CD14-positive monocyte (primary cell): ENCODE measurements around the gene WDR38. TPM values are rescaled to one million over a fixed set of nuclear protein-coding genes. Genes with fewer than 3 reads are reported as not detected.
A peak's percentile ranks its signal among the peaks of the same experiment; 100 is the strongest.

Experiments
- DNase-seq, 3 donors: peaks; one replicate each; pipeline ENCODE4 v3.0.0-alpha.2; 2011 to 2022
- H2AFZ ChIP-seq: 2 replicates; pipeline ENCODE4 v1.6.0; 2012; ENCODE audit warnings: mild to moderate bottlenecking, low read depth, low read length, inconsistent platforms; ENCODE audit not compliant: insufficient read depth, poor library complexity, severe bottlenecking
- H3K27ac ChIP-seq, 2 donors: 1 replicate in 1 of 2; 2 replicates in 1 of 2; pipeline ENCODE4 v1.5.1; 2012 to 2013; ENCODE audit warnings: low read length in 2 of 2, control low read depth in 1 of 2, inconsistent platforms in 1 of 2, low read depth in 1 of 2, mild to moderate bottlenecking in 1 of 2
- H3K27me3 ChIP-seq, 2 donors: one replicate each; pipeline versions ENCODE4 v1.6.0 to v1.6.1; 2011 to 2013; ENCODE audit warnings: low read length in 2 of 2; ENCODE audit not compliant: control insufficient read depth in 2 of 2, insufficient read depth in 2 of 2
- H3K36me3 ChIP-seq, 2 donors: replicated peaks in 1 of 2; 1 replicate in 1 of 2; 2 replicates in 1 of 2; pipeline versions ENCODE4 v1.5.1 to v1.6.1; 2012 to 2013; ENCODE audit warnings: low read length in 2 of 2, control low read depth in 1 of 2, inconsistent platforms in 1 of 2, mild to moderate bottlenecking in 1 of 2; ENCODE audit not compliant: insufficient read depth in 2 of 2, control insufficient read depth in 1 of 2
- H3K4me1 ChIP-seq, 2 donors: 1 replicate in 1 of 2; 2 replicates in 1 of 2; pipeline versions ENCODE4 v1.5.1 to v1.6.1; 2012 to 2013; ENCODE audit warnings: low read length in 2 of 2, control low read depth in 1 of 2, inconsistent platforms in 1 of 2, mild to moderate bottlenecking in 1 of 2, moderate library complexity in 1 of 2; ENCODE audit not compliant: insufficient read depth in 2 of 2, control insufficient read depth in 1 of 2
- H3K4me2 ChIP-seq: replicated peaks from 2 replicates; pipeline ENCODE3; 2012; ENCODE audit warnings: low read length, moderate library complexity, mild to moderate bottlenecking; ENCODE audit not compliant: poor library complexity, severe bottlenecking; ENCODE audit errors: extremely low read depth
- H3K4me3 ChIP-seq, 3 experiments: fragments of 200-600 bp in 1 of 3; sonication (generic) in 1 of 3; replicated peaks in 1 of 3; 1 replicate in 2 of 3; 2 replicates in 1 of 3; pipeline ENCODE4 v1.5.1; 2011 to 2013; ENCODE audit warnings: low read length in 3 of 3, mild to moderate bottlenecking in 3 of 3, control low read depth in 2 of 3, low read depth in 2 of 3, inconsistent platforms in 1 of 3, moderate library complexity in 1 of 3
- H3K79me2 ChIP-seq: 2 replicates; pipeline ENCODE4 v1.6.0; 2012; ENCODE audit warnings: mild to moderate bottlenecking, control low read depth, inconsistent platforms, low read length, moderate library complexity; ENCODE audit not compliant: insufficient read depth
- H3K9ac ChIP-seq: 2 replicates; pipeline ENCODE4 v1.6.0; 2017; ENCODE audit warnings: low read length, mild to moderate bottlenecking; ENCODE audit not compliant: insufficient read depth, poor library complexity, severe bottlenecking
- H3K9me3 ChIP-seq, 2 donors: replicated peaks in 1 of 2; 1 replicate in 1 of 2; 2 replicates in 1 of 2; pipeline versions ENCODE4 v1.5.1 to v1.6.1; 2012 to 2013; ENCODE audit warnings: low read length in 2 of 2, control low read depth in 1 of 2; ENCODE audit not compliant: control insufficient read depth in 1 of 2, insufficient read depth in 1 of 2
- H4K20me1 ChIP-seq: 2 replicates; pipeline ENCODE4 v1.6.0; 2012; ENCODE audit warnings: mild to moderate bottlenecking, low read length, control low read depth, moderate library complexity; ENCODE audit not compliant: insufficient read depth
- H3K27ac Mint-ChIP-seq, 7 donors: one replicate each; pipeline ENCODE4 v1.8.0; 2020; ENCODE audit warnings: mild to moderate bottlenecking in 7 of 7, mixed read lengths in 7 of 7, moderate library complexity in 6 of 7, inconsistent platforms in 2 of 7
- H3K27me3 Mint-ChIP-seq, 3 donors: one replicate each; pipeline ENCODE4 v1.8.0; 2021 to 2022; ENCODE audit warnings: low read depth in 3 of 3, mild to moderate bottlenecking in 3 of 3, mixed read lengths in 3 of 3, moderate library complexity in 3 of 3, inconsistent platforms in 1 of 3
- H3K36me3 Mint-ChIP-seq, 2 donors: one replicate each; pipeline ENCODE4 v1.8.0; 2020; ENCODE audit warnings: mixed read lengths in 2 of 2, inconsistent platforms in 1 of 2, mild to moderate bottlenecking in 1 of 2
- H3K4me1 Mint-ChIP-seq: one replicate; pipeline ENCODE4 v1.8.0; 2020; ENCODE audit warnings: mild to moderate bottlenecking, mixed read lengths
- H3K4me3 Mint-ChIP-seq, 2 donors: one replicate each; pipeline ENCODE4 v1.8.0; 2020; ENCODE audit warnings: mild to moderate bottlenecking in 2 of 2, mixed read lengths in 2 of 2, moderate library complexity in 1 of 2
- H3K9me3 Mint-ChIP-seq, 7 donors: one replicate each; pipeline ENCODE4 v1.8.0; 2020 to 2022; ENCODE audit warnings: mixed read lengths in 7 of 7, mild to moderate bottlenecking in 6 of 7, moderate library complexity in 6 of 7, inconsistent platforms in 2 of 7
- WGBS: methylation state at CpG from one replicate; pipeline ENCODE4 v1.1.5; 2013; ENCODE audit warnings: missing lambda C conversion rate; ENCODE audit not compliant: insufficient coverage; 5-methylcytosine and 5-hydroxymethylcytosine counted together
- intact Hi-C, 2 donors: fragments of 100-400 bp; cut with micrococcal nuclease; formaldehyde crosslinking; loops; one replicate each; pipeline versions ENCODE4 v1.15.0 to v1.15.1; 2023
- polyA plus RNA-seq, 3 donors: library from polyadenylated mRNA; depleted of rRNA in 1 of 3; unstranded in 2 of 3; stranded (reverse) in 1 of 3; fragments of 300-500 nt in 2 of 3; fragments of >200 nt in 1 of 3; fragmentation: Illumina TruSeq in 2 of 3; gene quantifications; 1 replicate in 2 of 3; 2 replicates in 1 of 3; pipeline ENCODE4 v1.2.3, GENCODE V29; 2012 to 2021
- TF ChIP-seq, protein P1 (sequence below): fragments of 200-600 bp; IDR thresholded peaks from one replicate; pipeline ENCODE4 v1.8.0; 2022; ENCODE audit warnings: antibody characterized with exemption, mild to moderate bottlenecking

The WDR38 gene
- polyA plus RNA-seq, 3 donors, result not detected

GRCh38 chr9:124890179-124890578, 36.9 kb downstream of the WDR38 start:
- H3K4me2 ChIP-seq, result no peak overlapping the region
- H3K4me3 Mint-ChIP-seq, result no peak overlapping the region
- H4K20me1 ChIP-seq, result no peaks in the 10 kb centered on the region
- no peaks in the 10 kb centered on the region for H3K4me1 Mint-ChIP-seq
- DNase-seq, result no peak
- peaks cover 0 to 1% (median 0%) of the 10 kb centered on the region in 3 donors for H3K27me3 Mint-ChIP-seq
- intact Hi-C loops, result no loop called here
- H3K4me1 ChIP-seq, result no peaks in the 10 kb centered on the region
- no peak overlapping the region for H2AFZ ChIP-seq
- peaks cover 0 to 3% (median 0%) of the 10 kb centered on the region in 7 donors for H3K9me3 Mint-ChIP-seq
- H3K9ac ChIP-seq, result no peak overlapping the region
- peak overlapping the region in 3 of 7 donors; percentile 7 to 32 (median 11) for H3K27ac Mint-ChIP-seq
- H3K36me3 Mint-ChIP-seq, result peaks cover 88 to 96% of the 10 kb centered on the region in 2 donors
- TF ChIP-seq, protein P1, sequence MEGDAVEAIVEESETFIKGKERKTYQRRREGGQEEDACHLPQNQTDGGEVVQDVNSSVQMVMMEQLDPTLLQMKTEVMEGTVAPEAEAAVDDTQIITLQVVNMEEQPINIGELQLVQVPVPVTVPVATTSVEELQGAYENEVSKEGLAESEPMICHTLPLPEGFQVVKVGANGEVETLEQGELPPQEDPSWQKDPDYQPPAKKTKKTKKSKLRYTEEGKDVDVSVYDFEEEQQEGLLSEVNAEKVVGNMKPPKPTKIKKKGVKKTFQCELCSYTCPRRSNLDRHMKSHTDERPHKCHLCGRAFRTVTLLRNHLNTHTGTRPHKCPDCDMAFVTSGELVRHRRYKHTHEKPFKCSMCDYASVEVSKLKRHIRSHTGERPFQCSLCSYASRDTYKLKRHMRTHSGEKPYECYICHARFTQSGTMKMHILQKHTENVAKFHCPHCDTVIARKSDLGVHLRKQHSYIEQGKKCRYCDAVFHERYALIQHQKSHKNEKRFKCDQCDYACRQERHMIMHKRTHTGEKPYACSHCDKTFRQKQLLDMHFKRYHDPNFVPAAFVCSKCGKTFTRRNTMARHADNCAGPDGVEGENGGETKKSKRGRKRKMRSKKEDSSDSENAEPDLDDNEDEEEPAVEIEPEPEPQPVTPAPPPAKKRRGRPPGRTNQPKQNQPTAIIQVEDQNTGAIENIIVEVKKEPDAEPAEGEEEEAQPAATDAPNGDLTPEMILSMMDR, result no peak
- no peak overlapping the region for H3K27ac ChIP-seq
- H3K4me3 ChIP-seq, result no peak overlapping the region
- no peaks in the 10 kb centered on the region for H3K9me3 ChIP-seq
- no peaks in the 10 kb centered on the region for H3K27me3 ChIP-seq
- peaks cover 90 to 95% of the 10 kb centered on the region in 2 donors for H3K36me3 ChIP-seq
- no peaks in the 10 kb centered on the region for H3K79me2 ChIP-seq
- 98% methylated on average over 7 of the region's 7 CpGs for WGBS

DNA sequence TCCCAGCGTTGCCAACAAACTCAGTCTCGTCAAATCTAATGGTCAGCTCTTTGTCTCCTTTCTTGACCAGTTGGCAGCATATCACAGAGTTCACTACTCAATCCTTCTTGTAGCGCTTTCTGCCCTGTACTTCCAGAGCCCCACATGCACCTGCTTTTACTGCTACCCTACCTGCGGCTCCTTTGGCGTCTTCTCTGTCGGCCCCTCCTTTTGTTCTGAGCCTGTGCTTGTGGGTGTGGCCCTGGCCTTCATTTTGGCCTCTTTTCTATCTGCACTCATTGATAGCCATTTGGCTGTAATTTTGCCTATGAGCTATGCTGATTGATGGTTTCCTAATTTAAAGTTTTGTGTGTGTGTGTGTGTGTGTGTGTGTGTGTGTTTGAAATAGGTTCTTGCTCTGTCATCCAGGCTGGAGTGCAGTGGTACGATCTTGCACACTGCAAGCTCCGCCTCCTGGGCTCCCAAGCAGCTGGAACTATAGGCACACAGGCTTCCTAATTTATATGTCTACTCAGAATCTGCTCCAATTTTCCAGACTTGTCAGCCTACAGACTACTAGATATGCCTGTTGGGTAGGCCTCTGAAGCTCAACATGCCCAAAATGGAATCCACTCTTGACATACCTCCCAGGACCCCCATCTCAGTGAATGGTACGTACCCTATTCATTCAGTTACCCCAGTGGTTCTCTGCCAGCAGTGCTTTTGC, 40.9 kb downstream of the WDR38 start:
- peaks cover 0 to 1% (median 0%) of the 10 kb centered on the region in 3 donors for H3K27me3 Mint-ChIP-seq
- TF ChIP-seq, protein P1, result no peak
- peaks cover 0 to 1% (median 0%) of the 10 kb centered on the region in 7 donors for H3K9me3 Mint-ChIP-seq
- H3K9me3 ChIP-seq, result no peaks in the 10 kb centered on the region
- peaks cover 80 to 96% of the 10 kb centered on the region in 2 donors for H3K36me3 ChIP-seq
- DNase-seq, result no peak
- H4K20me1 ChIP-seq, result no peaks in the 10 kb centered on the region
- peak overlapping the region in 3 of 7 donors; percentile 3 to 23 (median 3) for H3K27ac Mint-ChIP-seq
- no peaks in the 10 kb centered on the region for H3K27me3 ChIP-seq
- H3K27ac ChIP-seq, result no peak overlapping the region
- WGBS, result 82% methylated on average over 5 of the region's 9 CpGs
- intact Hi-C loops, result no loop called here
- H3K4me1 ChIP-seq, result no peaks in the 10 kb centered on the region
- H3K4me1 Mint-ChIP-seq, result no peaks in the 10 kb centered on the region
- no peaks in the 10 kb centered on the region for H3K79me2 ChIP-seq
- no peak overlapping the region for H3K4me2 ChIP-seq
- no peak overlapping the region for H3K4me3 Mint-ChIP-seq
- no peak overlapping the region for H2AFZ ChIP-seq
- peaks cover 88 to 95% of the 10 kb centered on the region in 2 donors for H3K36me3 Mint-ChIP-seq
- H3K9ac ChIP-seq, result peak overlapping the region; percentile 4
- H3K4me3 ChIP-seq, result no peak overlapping the region
